Common myeloid progenitor, CD34-positive (primary cell): Measurements from ENCODE around the gene CDKN2C.
"Not testable (repeated sequence)": the region's sequence is repeated elsewhere in the genome, so short reads cannot be mapped to it uniquely, and the experiment has no call there.

Source experiments
- CTCF ChIA-PET: fragments of 350-600 bp; sonication (Branson Sonifier 250); formaldehyde crosslinking; loops from one replicate; lab custom pipeline; 2021; ENCODE audit warnings: antibody characterized with exemption; lab: Charles Lee
- POLR2A ChIA-PET: fragments of 350-600 bp; sonication (Branson Sonifier 250); formaldehyde crosslinking; loops from one replicate; lab custom pipeline; 2021; ENCODE audit warnings: antibody characterized with exemption; lab: Charles Lee
- DNase-seq, 3 donors: peaks; one replicate each; pipeline versions ENCODE4 v3.0.0 to v3.0.0-alpha.2; 2013
- H3K27ac ChIP-seq, 2 experiments: 1 replicate in 1 of 2; 2 replicates in 1 of 2; pipeline ENCODE4 v1.7.0; 2013; ENCODE audit warnings: inconsistent platforms in 2 of 2, low read length in 2 of 2, mild to moderate bottlenecking in 2 of 2, low read depth in 1 of 2, moderate library complexity in 1 of 2; ENCODE audit not compliant: severe bottlenecking in 2 of 2, insufficient read depth in 1 of 2, poor library complexity in 1 of 2
- H3K27me3 ChIP-seq, 5 experiments: replicated peaks in 2 of 5; 1 replicate in 3 of 5; 2 replicates in 2 of 5; pipeline versions ENCODE4 v1.6.1 to v1.7.0; 2013; ENCODE audit warnings: low read length in 4 of 5, mild to moderate bottlenecking in 2 of 5, moderate library complexity in 2 of 5, inconsistent platforms in 1 of 5; ENCODE audit not compliant: insufficient read depth in 5 of 5, control insufficient read depth in 4 of 5
- H3K36me3 ChIP-seq, 4 experiments: 1 replicate in 2 of 4; 2 replicates in 2 of 4; pipeline versions ENCODE4 v1.6.1 to v1.7.0; 2013; ENCODE audit warnings: low read length in 3 of 4, control low read depth in 1 of 4, mild to moderate bottlenecking in 1 of 4; ENCODE audit not compliant: control insufficient read depth in 4 of 4, insufficient read depth in 4 of 4
- H3K4me1 ChIP-seq, 4 experiments: 1 replicate in 3 of 4; 2 replicates in 1 of 4; pipeline versions ENCODE4 v1.6.1 to v1.7.1; 2013; ENCODE audit warnings: low read length in 3 of 4, mild to moderate bottlenecking in 3 of 4, control low read depth in 1 of 4, inconsistent platforms in 1 of 4, moderate library complexity in 1 of 4; ENCODE audit not compliant: control insufficient read depth in 4 of 4, insufficient read depth in 4 of 4; ENCODE audit errors: control extremely low read depth in 1 of 4
- H3K4me3 ChIP-seq, 7 experiments: 1 replicate in 4 of 7; 2 replicates in 3 of 7; pipeline versions ENCODE4 v1.5.1 to v1.7.0; 2013; ENCODE audit warnings: mild to moderate bottlenecking in 7 of 7, low read length in 6 of 7, moderate library complexity in 6 of 7, inconsistent platforms in 2 of 7, low read depth in 2 of 7, control low read depth in 1 of 7; ENCODE audit not compliant: insufficient read depth in 4 of 7, control insufficient read depth in 1 of 7; ENCODE audit errors: extremely low read depth in 1 of 7
- H3K9me3 ChIP-seq, 5 experiments: 1 replicate in 4 of 5; 2 replicates in 1 of 5; pipeline versions ENCODE4 v1.6.1 to v1.7.1; 2013; ENCODE audit warnings: low read length in 4 of 5, mild to moderate bottlenecking in 2 of 5, inconsistent platforms in 1 of 5, low read depth in 1 of 5, moderate library complexity in 1 of 5; ENCODE audit not compliant: control insufficient read depth in 4 of 5, insufficient read depth in 2 of 5; ENCODE audit errors: control extremely low read depth in 1 of 5
- WGBS: methylation state at CpG from one replicate; pipeline ENCODE4 v1.1.5; 2013; ENCODE audit not compliant: insufficient coverage; 5-methylcytosine and 5-hydroxymethylcytosine counted together

The CDKN2C gene

DNA sequence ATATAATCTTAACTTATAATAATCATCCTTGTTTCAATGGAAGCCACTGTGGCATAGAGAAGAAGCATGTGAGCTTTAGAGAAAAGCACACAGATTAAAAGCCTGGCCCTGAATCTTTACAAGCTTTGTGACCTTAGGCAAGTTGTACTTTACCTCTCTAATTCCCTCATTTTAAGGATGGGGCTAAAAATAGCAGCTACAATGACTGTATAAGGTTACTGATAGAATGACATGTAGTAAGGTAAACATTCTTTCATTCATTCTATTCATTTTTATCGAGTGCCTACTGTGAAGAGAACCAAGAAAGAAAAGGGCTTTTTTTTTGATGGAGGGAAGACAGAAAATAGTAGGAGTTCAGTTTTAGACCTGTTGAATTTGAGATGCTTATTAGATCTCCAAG, 25.6 kb downstream of the CDKN2C start:
- H3K27ac ChIP-seq, result no peak overlapping the region
- no peak for DNase-seq
- POLR2A ChIA-PET, result no interaction called here
- CTCF ChIA-PET, result no interaction called here
- H3K4me1 ChIP-seq, result no peaks in the 10 kb centered on the region
- peaks cover 0 to 7% (median 3%) of the 10 kb centered on the region in 5 experiments for H3K27me3 ChIP-seq
- H3K9me3 ChIP-seq, result no peaks in the 10 kb centered on the region
- no CpG with 5 or more reads among the region's 1 CpG for WGBS
- H3K36me3 ChIP-seq, result no peaks in the 10 kb centered on the region
- H3K4me3 ChIP-seq, result no peak overlapping the region

DNA sequence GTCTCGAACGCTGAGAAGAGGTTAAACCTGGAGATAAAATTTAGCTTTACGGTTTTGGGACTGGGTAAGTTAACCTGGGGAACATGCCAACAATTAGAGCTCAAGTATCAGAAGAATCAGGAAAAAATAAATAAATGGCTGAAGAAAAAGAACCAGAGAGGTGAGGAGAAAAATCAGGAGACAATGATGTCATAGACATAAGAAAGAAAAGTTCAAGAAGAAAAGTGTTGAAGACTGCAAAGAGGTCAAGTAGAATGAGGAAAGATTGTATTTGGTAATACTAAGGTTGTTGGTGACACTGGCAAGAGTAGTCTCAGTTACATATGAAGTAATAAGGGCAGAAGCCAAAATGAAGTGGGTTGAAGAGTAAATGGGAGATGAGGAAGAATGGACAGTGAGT, 26.0 kb downstream of the CDKN2C start:
- Histone ChIP-seq H3K4me1 (no peaks in the 10 kb centered on the region), H3K4me3 (no peak overlapping the region), H3K9me3 (no peaks in the 10 kb centered on the region), H3K27me3 (peaks cover 0 to 7% (median 3%) of the 10 kb centered on the region in 5 experiments), H3K27ac (no peak overlapping the region), H3K36me3 (no peaks in the 10 kb centered on the region)
- CTCF ChIA-PET, result no interaction called here
- 96% methylated on average over 3 of the region's 3 CpGs for WGBS
- POLR2A ChIA-PET, result no interaction called here
- no peak for DNase-seq

GRCh38 chr1:50999375-50999774, 29.3 kb downstream of the CDKN2C start:
- H3K4me3 ChIP-seq, H3K9me3 ChIP-seq, H3K4me1 ChIP-seq, POLR2A ChIA-PET, H3K36me3 ChIP-seq, H3K27ac ChIP-seq, H3K27me3 ChIP-seq, CTCF ChIA-PET, DNase-seq: not testable (repeated sequence)
- whole genome bisulfite sequencing, result 0% methylated on average over 1 of the region's 1 CpG

DNA sequence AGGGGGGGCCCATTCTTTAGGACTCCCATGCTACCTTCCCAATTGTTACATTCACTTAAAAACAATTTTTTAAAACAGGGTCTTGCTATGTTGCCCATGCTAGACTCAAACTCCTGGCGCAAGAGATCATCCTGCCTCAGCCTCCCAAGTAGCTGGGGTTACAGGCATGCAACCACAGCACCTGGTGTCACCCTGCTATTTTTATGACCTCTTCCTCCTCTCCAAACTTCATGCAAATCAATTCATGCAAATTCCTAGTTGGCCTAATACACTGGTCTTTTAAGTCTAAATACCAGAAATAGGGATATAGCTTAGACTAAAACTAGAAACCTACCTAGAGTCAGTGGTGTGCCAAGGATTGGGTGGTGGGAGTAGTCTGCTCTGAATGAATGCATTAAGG, 30.1 kb downstream of the CDKN2C start:
- Histone ChIP-seq H3K4me3 (no peak overlapping the region), H3K27ac (no peak overlapping the region), H3K4me1 (no peaks in the 10 kb centered on the region), H3K36me3 (no peaks in the 10 kb centered on the region), H3K9me3 (no peaks in the 10 kb centered on the region), H3K27me3 (peaks cover 0 to 7% (median 3%) of the 10 kb centered on the region in 5 experiments)
- DNase-seq, result no peak
- CTCF ChIA-PET, result no interaction called here
- WGBS, result 100% methylated on average over 1 of the region's 1 CpG
- POLR2A ChIA-PET, result no interaction called here

DNA sequence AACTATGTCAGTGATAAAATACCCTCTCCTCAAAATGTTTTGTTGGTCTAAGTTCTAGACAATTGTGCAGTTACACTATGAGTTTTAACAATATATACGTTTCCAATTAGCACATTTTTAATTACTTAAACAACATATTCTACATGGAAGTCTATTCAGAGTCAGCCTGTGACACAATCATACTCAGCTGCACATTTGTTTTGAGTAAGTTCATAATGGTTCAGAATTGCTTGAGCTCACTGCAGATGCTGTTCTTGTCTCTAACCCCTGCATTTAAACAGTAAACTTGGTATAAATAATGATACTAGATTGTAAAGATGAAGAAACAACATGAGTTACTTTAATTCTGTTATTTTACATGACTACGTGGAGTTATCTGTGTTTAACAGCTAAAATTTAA, 30.6 kb downstream of the CDKN2C start:
- CTCF ChIA-PET, result no interaction called here

DNA sequence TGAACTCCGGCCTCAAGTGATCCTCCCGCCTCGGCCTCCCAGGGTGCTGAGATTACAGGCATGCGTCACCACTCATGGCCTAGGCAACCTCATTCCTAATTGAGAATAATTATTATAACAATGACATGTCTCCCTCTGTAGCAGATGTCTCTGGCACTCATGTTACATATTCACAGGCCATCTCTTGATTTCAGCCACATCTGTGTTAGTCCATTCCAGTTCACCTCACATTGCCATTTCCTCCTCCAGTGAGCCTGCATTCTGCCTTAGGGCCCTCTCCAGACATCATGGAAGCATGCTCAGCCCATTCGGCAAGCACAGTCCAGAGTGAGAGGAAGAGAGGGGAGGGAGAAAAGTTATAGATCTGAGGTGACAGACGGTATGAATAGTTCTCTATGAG, 32.5 kb downstream of the CDKN2C start:
- peaks cover 0 to 5% (median 1%) of the 10 kb centered on the region in 5 experiments for H3K27me3 ChIP-seq
- DNase-seq, result no peak
- no peaks in the 10 kb centered on the region for H3K4me1 ChIP-seq
- H3K27ac ChIP-seq, result no peak overlapping the region
- ChIA-PET POLR2A (no interaction called here), CTCF (no interaction called here)
- H3K36me3 ChIP-seq, result no peaks in the 10 kb centered on the region
- H3K9me3 ChIP-seq, result no peaks in the 10 kb centered on the region
- WGBS, result 88% methylated on average over 6 of the region's 6 CpGs
- H3K4me3 ChIP-seq, result no peak overlapping the region

More for the DNA sequence above, 30.6 kb downstream of the CDKN2C start:
- H3K4me1 ChIP-seq, result no peaks in the 10 kb centered on the region
- H3K4me3 ChIP-seq, result no peak overlapping the region
- no peak overlapping the region for H3K27ac ChIP-seq
- peaks cover 0 to 7% (median 3%) of the 10 kb centered on the region in 5 experiments for H3K27me3 ChIP-seq
- H3K9me3 ChIP-seq, result no peaks in the 10 kb centered on the region
- DNase-seq, result no peak
- no CpG with 5 or more reads among the region's 2 CpGs for WGBS
- H3K36me3 ChIP-seq, result no peaks in the 10 kb centered on the region
- POLR2A ChIA-PET, result no interaction called here

GRCh38 chr1:51005549-51005948, 35.5 kb downstream of the CDKN2C start:
- H3K27me3 ChIP-seq, POLR2A ChIA-PET, CTCF ChIA-PET, H3K36me3 ChIP-seq, H3K4me3 ChIP-seq, H3K27ac ChIP-seq, H3K9me3 ChIP-seq, H3K4me1 ChIP-seq, DNase-seq: not testable (repeated sequence)
- WGBS, result 94% methylated on average over 4 of the region's 4 CpGs
